Esophagus squamous epithelium (tissue), 5 donors: ENCODE measurements around the gene ACVR1B. TPM values are rescaled to one million over a fixed set of nuclear protein-coding genes. Genes with fewer than 3 reads are reported as not detected.

ENCODE experiments used
- DNase-seq: peaks from one replicate; lab custom pipeline; 2025; lab: John Stamatoyannopoulos, UW
- H3K27ac ChIP-seq, 4 donors: fragments of 200-600 bp; sonication (generic); one replicate each; pipeline ENCODE4 v1.5.1; 2016 to 2019; ENCODE audit warnings: mild to moderate bottlenecking in 1 of 4
- H3K27me3 ChIP-seq, 4 donors: fragments of 200-600 bp; sonication (generic); 1 replicate in 3 of 4; 2 replicates in 1 of 4; pipeline versions ENCODE4 v1.5.1 to v1.6.0; 2017 to 2021; ENCODE audit warnings: antibody characterized with exemption in 1 of 4
- H3K36me3 ChIP-seq, 3 donors: fragments of 200-600 bp; sonication (generic); one replicate each; pipeline ENCODE4 v1.5.1; 2016 to 2019
- H3K4me1 ChIP-seq, 3 donors: fragments of 200-600 bp; sonication (generic); one replicate each; pipeline ENCODE4 v1.5.1; 2017 to 2019
- H3K4me3 ChIP-seq, 4 donors: fragments of 200-600 bp; sonication (generic); 1 replicate in 3 of 4; 2 replicates in 1 of 4; pipeline ENCODE4 v1.5.1; 2016 to 2019; ENCODE audit warnings: mild to moderate bottlenecking in 2 of 4, moderate library complexity in 1 of 4
- H3K9me3 ChIP-seq, 3 donors: fragments of 200-600 bp; sonication (generic); one replicate each; pipeline ENCODE4 v1.5.1; 2016 to 2019
- CTCF ChIP-seq, 6 experiments: fragments of 450-650 bp in 4 of 6; fragments of 200-600 bp in 2 of 6; sonication (generic) in 2 of 6; IDR thresholded peaks; one replicate each; pipeline ENCODE4 v1.5.1; 2016 to 2019; ENCODE audit warnings: antibody characterized with exemption in 6 of 6, mild to moderate bottlenecking in 4 of 6, moderate library complexity in 4 of 6
- POLR2A ChIP-seq, 4 donors: fragments of 450-650 bp; IDR thresholded peaks; one replicate each; pipeline ENCODE4 v1.6.1; 2017; ENCODE audit warnings: antibody characterized with exemption in 4 of 4, mild to moderate bottlenecking in 4 of 4, moderate library complexity in 3 of 4
- WGBS, 2 donors: methylation state at CpG; one replicate each; pipeline ENCODE4 v1.1.5; 2018; 5-methylcytosine and 5-hydroxymethylcytosine counted together
- intact Hi-C: fragments of 100-400 bp; cut with DNase I; formaldehyde crosslinking; loops from one replicate; pipeline ENCODE4 v1.15.0; 2022
- total RNA-seq, 4 donors: library from RNA; depleted of rRNA; stranded (reverse); fragments of >200 nt; gene quantifications; one replicate each; pipeline ENCODE4 v1.1.0, GENCODE V29; 2016
- donor health status: DM: yes; HTN: yes; CAD: no.

The ACVR1B gene
- total RNA-seq, 4 donors from 2014 or later = 11.4 to 31.7 (median 16.8) TPM

DNA sequence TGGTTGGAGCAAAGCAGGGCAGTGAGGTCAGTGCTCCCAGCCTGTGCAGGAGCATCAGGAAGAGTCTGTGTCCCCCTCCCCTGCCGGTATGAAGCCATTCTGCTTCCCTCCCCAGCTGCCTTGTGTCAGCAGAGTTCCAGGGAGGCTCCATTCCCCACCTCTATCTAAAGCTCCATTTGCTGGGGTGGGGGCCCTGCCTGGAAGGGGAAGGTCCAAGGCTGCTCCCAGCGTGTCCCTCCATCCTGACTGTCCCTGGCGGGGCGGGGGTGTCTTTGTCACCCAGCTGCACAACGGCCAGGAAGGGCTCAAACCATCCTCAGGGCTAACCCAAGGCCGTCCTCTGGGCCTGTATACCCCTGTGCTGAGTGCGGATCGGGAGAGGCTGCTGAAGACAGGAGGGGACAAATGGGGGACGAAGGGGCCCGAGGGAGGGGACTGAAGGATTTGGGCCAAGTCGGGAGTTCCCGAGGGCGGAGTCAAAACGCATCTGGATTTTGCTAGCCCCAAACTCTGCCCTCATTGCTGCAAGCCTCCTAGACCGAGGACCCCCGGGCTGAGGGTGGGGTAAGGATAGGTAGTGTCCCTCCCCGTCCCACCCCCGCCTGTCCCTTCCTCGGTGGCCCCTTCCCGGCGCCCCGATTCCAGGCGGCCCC lies 44.9 kb upstream of the ACVR1B start:
- no peak for DNase-seq
- intact Hi-C loops = no loop called here
- Histone ChIP-seq H3K9me3 (no peaks in the 10 kb centered on the region), H3K4me3 (peak overlapping the region; percentile 31 to 77 (median 47)), H3K4me1 (peaks cover 25 to 57% (median 26%) of the 10 kb centered on the region in 3 donors), H3K27me3 (peaks cover 0 to 45% (median 4%) of the 10 kb centered on the region in 4 donors), H3K36me3 (no peaks in the 10 kb centered on the region), H3K27ac (peak overlapping the region; percentile 80 to 95 (median 88))
- WGBS, 2 donors = 21% methylated on average over 10 of the region's 23 CpGs; no CpG with 5 or more reads in 1 of the 2 donors
- no peak for TF ChIP-seq POLR2A (IDR thresholded peaks at IDR 0.05)
- TF ChIP-seq CTCF (IDR thresholded peaks at IDR 0.05) = no peak

DNA sequence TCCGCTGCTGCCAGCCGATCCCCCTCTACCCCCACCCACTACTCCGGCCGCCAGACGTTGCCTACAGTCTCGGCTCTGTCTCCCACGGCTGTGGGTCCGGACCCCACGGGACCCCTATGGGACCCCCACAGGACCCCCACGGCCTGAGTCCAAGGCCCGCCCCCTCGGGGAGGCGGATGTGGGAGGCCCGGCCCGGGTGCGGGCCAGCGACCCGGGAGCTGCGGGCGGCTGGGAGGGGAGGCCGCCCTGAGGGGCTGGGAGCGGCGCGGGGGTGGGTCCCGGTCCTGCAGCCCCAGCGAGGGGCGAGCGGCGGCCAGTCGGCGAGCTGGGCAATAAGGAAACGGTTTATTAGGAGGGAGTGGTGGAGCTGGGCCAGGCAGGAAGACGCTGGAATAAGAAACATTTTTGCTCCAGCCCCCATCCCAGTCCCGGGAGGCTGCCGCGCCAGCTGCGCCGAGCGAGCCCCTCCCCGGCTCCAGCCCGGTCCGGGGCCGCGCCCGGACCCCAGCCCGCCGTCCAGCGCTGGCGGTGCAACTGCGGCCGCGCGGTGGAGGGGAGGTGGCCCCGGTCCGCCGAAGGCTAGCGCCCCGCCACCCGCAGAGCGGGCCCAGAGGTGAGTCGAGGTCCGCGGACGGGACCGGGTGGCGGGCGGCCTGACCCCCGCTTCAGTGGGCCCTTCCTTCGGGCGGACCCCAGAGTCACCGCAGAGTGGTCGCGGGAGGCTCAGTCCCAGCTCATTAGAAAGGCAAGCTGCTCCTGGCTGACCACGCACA lies 44.2 kb upstream of the ACVR1B start, which contains the start of gene ACVRL1:
Gene ACVRL1 (plus strand): TSS at position 422 of the 773 bp plus-strand sequence. CDS start 4,971 bp downstream, outside the sequence.
- H3K4me1 ChIP-seq = peaks cover 25 to 64% (median 34%) of the 10 kb centered on the region in 3 donors
- no peaks in the 10 kb centered on the region for H3K36me3 ChIP-seq
- 2% methylated on average over 12 of the region's 74 CpGs; no CpG with 5 or more reads in 1 of the 2 donors for WGBS, 2 donors

DNA sequence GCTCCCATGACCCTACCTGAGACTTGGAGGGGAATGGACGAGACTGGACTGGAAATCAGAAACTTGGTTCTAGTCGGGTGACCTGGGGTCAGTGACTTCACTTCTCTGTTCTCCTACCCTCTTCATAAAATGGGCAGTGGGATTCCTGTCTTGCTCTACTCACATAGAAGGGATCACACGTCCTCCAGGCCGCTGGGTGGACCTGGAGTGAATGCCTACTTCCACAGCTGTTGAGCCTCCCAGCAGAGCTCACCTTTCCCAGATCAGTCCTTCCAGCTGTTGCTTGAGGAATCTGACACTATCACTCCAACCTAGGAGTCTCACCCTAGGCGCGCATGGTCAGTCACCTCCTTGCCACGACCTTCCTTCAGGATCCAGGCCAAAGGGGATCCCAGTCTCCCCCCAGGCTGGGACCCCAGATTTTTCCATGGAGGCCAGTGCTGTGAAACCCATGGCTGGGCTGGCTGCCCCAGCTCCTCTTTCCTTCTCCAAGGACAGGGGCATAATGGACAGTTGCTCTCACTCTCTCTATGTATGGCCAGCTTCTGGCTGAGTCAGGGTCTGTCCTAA lies 43.6 kb upstream of the ACVR1B start:
- Histone ChIP-seq H3K27me3 (peaks cover 0 to 45% (median 4%) of the 10 kb centered on the region in 4 donors), H3K9me3 (no peaks in the 10 kb centered on the region), H3K27ac (peak overlapping the region; percentile 80 to 95 (median 88)), H3K4me3 (peak overlapping the region; percentile 31 to 77 (median 47)), H3K4me1 (peaks cover 25 to 71% (median 38%) of the 10 kb centered on the region in 3 donors), H3K36me3 (no peaks in the 10 kb centered on the region)
- TF ChIP-seq CTCF (IDR thresholded peaks at IDR 0.05) = no peak
- no peak for TF ChIP-seq POLR2A (IDR thresholded peaks at IDR 0.05)
- intact Hi-C loops = no loop called here
- 74 to 77% methylated on average over 3 to 5 of the region's 7 CpGs for WGBS, 2 donors
- no peak for DNase-seq

More for the DNA sequence above, 44.2 kb upstream of the ACVR1B start, which contains the start of gene ACVRL1:
- TF ChIP-seq POLR2A (IDR thresholded peaks at IDR 0.05) = peak in 2 of 4 donors; percentile 20 to 28
- TF ChIP-seq CTCF (IDR thresholded peaks at IDR 0.05) = no peak
- DNase-seq = no peak
- intact Hi-C loops = no loop called here
- H3K9me3 ChIP-seq = no peaks in the 10 kb centered on the region
- H3K4me3 ChIP-seq = peak within 1 kb of the TSS; percentile 31 to 77 (median 47)
- peaks cover 0 to 45% (median 4%) of the 10 kb centered on the region in 4 donors for H3K27me3 ChIP-seq
- peak within 1 kb of the TSS; percentile 80 to 95 (median 88) for H3K27ac ChIP-seq

GRCh38 chr12:51908876-51909592 lies 42.5 kb upstream of the ACVR1B start:
- no peak for DNase-seq
- Histone ChIP-seq H3K27me3 (peaks cover 0 to 45% (median 4%) of the 10 kb centered on the region in 4 donors), H3K36me3 (no peaks in the 10 kb centered on the region), H3K4me1 (peaks cover 25 to 82% (median 45%) of the 10 kb centered on the region in 3 donors), H3K9me3 (no peaks in the 10 kb centered on the region), H3K4me3 (peak overlapping the region in 2 of 4 donors; percentile 55 to 77), H3K27ac (peak overlapping the region in 3 of 4 donors; percentile 84 to 95 (median 92))
- intact Hi-C loops = no loop called here
- WGBS, 2 donors = 76 to 80% methylated on average over 7 to 8 of the region's 9 CpGs
- no peak for TF ChIP-seq POLR2A (IDR thresholded peaks at IDR 0.05)
- TF ChIP-seq CTCF (IDR thresholded peaks at IDR 0.05) = no peak
